ENCODE results near the gene DEFB124.
A peak's percentile ranks its signal among the peaks of the same experiment; 100 is the strongest.
"Not testable (repeated sequence)": the region's sequence is repeated elsewhere in the genome, so short reads cannot be mapped to it uniquely, and the experiment has no call there.

The DEFB124 gene, protein sequence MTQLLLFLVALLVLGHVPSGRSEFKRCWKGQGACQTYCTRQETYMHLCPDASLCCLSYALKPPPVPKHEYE

GRCh38 chr20:31474758-31475427, at the start of gene DEFB124, which contains the start of gene REM1:
Gene DEFB124, minus strand, starts transcription at chr20:31475127. Its CDS starts 2,114 bp downstream, at chr20:31473013.
Gene REM1, plus strand, starts transcription at chr20:31475288. Its CDS starts 1,158 bp downstream, at chr20:31476446.
- ATAC-seq, result peak; percentile 84
- TF ChIP-seq ISL1 (CRISPR knock-in tag; IDR thresholded peaks at IDR 0.05) (no peak), RARB (CRISPR knock-in tag; IDR thresholded peaks at IDR 0.05) (no peak), TSHZ2 (CRISPR knock-in tag; IDR thresholded peaks at IDR 0.05) (no peak)

GRCh38 chr20:31523361-31524283, 48.7 kb upstream of the DEFB124 start:
- ATAC-seq, result peak; percentile 48; the same call in 1 of the 3 replicates
- TF ChIP-seq ARNTL (CRISPR knock-in tag; IDR thresholded peaks at IDR 0.05; ENCODE audit: borderline replicate concordance, low read depth) (no peak), ZC3H10 (CRISPR knock-in tag; IDR thresholded peaks at IDR 0.05) (no peak), GLIS3 (CRISPR knock-in tag; IDR thresholded peaks at IDR 0.05) (no peak), BACH2 (CRISPR knock-in tag; IDR thresholded peaks at IDR 0.05; ENCODE audit: borderline replicate concordance) (no peak), ZNF565 (CRISPR knock-in tag; conservative IDR thresholded peaks at IDR 0.05; ENCODE audit: low read depth) (no peak), CSDC2 (CRISPR knock-in tag; IDR thresholded peaks at IDR 0.05) (no peak), ZFP3 (CRISPR knock-in tag; IDR thresholded peaks at IDR 0.05) (no peak), CREB5 (CRISPR knock-in tag; IDR thresholded peaks at IDR 0.05; ENCODE audit: low read depth) (no peak), ISL1 (CRISPR knock-in tag; IDR thresholded peaks at IDR 0.05) (no peak), PATZ1 (CRISPR knock-in tag; IDR thresholded peaks at IDR 0.05; ENCODE audit: borderline replicate concordance) (no peak), CSRNP3 (CRISPR knock-in tag; IDR thresholded peaks at IDR 0.05) (no peak), RARB (CRISPR knock-in tag; IDR thresholded peaks at IDR 0.05) (no peak), ZFP30 (CRISPR knock-in tag; IDR thresholded peaks at IDR 0.05) (no peak)

DNA sequence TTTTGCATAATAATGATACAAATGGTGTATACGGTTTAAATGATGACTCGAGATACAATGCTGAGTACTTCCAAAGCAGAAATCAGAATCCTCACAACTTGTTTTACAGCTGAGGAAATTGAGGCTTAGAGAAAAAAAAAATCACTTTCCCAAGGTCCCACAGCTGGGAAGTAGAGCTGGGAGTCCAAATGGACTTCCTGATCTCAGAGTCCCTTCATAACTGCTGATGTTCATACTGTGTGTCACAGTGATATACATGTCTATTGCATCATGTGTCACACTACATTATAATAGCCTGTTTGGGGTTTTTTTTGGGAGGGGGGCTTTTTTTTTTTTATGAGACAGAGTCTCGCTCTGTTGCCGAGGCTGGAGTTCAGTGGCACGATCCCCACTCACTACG, 47.8 kb upstream of the DEFB124 start:
- no peak for ATAC-seq
- TF ChIP-seq POU6F1 (CRISPR knock-in tag; IDR thresholded peaks at IDR 0.05; ENCODE audit: borderline replicate concordance, low read depth), result no peak
- TF ChIP-seq PATZ1 (CRISPR knock-in tag; IDR thresholded peaks at IDR 0.05; ENCODE audit: borderline replicate concordance), result no peak
- no peak for TF ChIP-seq ARNTL (CRISPR knock-in tag; IDR thresholded peaks at IDR 0.05; ENCODE audit: borderline replicate concordance, low read depth)
- no peak for TF ChIP-seq ISL1 (CRISPR knock-in tag; IDR thresholded peaks at IDR 0.05)

- ATAC-seq, result not testable (repeated sequence)
Observed at GRCh38 chr20:31521267-31521666, 46.3 kb upstream of the DEFB124 start.
